Fibroblast of pulmonary artery (primary cell): ENCODE data around the gene F3.

Experiments
- DNase-seq: peaks from one replicate; pipeline ENCODE4 v3.0.0-alpha.2; 2010; ENCODE audit warnings: low read depth
- H3K4me3 ChIP-seq: replicated peaks from 2 replicates; pipeline ENCODE4 v1.5.1; 2011; ENCODE audit warnings: low read depth, mild to moderate bottlenecking, control low read depth, low read length, moderate library complexity
- CTCF ChIP-seq: IDR thresholded peaks from 2 replicates; pipeline ENCODE4 v1.5.1; 2011; ENCODE audit warnings: mild to moderate bottlenecking, control low read depth, low read length, inconsistent platforms; ENCODE audit errors: missing control alignments

The F3 gene

GRCh38 chr1:94535879-94536278 lies 5.7 kb downstream of the F3 start:
- no peak for TF ChIP-seq CTCF
- H3K4me3 ChIP-seq = no peak overlapping the region
- peak; percentile 63 for DNase-seq

GRCh38 chr1:94535095-94535494 lies 6.5 kb downstream of the F3 start:
- TF ChIP-seq CTCF = no peak
- no peak overlapping the region for H3K4me3 ChIP-seq

GRCh38 chr1:94532077-94532476 lies 9.5 kb downstream of the F3 start:
- DNase-seq = no peak
- peak; percentile 6 for TF ChIP-seq CTCF

More at GRCh38 chr1:94535095-94535494, 6.5 kb downstream of the F3 start:
- DNase-seq = no peak

DNA sequence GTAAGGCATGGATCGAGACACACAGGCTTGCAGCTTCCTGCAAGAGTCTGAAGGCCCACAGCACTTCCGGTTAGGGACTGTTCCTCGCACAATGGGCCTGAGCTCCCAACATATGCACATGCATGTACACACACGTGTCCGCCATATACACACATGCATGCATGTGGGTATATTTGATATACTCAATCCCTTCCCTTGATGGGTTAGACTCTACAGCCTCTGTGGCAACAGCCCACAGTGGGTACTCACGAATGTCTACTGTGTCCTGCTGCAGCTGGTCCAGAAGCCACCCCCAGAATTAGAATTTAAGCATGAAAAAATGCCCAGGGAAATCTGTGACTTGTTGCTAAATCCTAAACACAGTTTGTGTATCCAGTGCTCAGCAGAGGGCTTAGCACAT lies 9.9 kb downstream of the F3 start:
- no peak overlapping the region for H3K4me3 ChIP-seq
- TF ChIP-seq CTCF = no peak
- DNase-seq = no peak

More at GRCh38 chr1:94532077-94532476, 9.5 kb downstream of the F3 start:
- H3K4me3 ChIP-seq = no peak overlapping the region

DNA sequence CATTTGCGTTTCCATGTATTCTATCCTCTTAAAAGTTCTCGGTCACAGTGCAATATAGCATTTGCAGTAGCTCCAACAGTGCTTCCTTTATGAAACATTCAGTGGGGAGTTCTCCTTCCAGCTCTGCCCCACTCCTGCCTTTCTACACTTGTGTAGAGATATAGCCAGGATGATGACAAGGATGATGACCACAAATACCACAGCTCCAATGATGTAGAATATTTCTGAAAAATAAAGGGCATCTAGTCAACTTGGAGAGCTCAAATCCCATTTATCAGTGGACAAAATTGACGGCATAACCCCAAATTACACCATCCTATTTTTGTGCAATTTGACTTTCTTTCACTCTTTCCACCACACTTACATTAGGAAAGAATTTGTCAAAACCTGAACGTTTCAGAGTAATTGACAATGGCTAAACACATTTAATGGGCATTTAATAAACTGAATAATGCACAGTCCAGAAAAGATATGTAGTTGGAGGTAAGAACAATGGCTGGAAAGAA lies 11.1 kb downstream of the F3 start:
- TF ChIP-seq CTCF = no peak
- no peak for DNase-seq
- H3K4me3 ChIP-seq = no peak overlapping the region

DNA sequence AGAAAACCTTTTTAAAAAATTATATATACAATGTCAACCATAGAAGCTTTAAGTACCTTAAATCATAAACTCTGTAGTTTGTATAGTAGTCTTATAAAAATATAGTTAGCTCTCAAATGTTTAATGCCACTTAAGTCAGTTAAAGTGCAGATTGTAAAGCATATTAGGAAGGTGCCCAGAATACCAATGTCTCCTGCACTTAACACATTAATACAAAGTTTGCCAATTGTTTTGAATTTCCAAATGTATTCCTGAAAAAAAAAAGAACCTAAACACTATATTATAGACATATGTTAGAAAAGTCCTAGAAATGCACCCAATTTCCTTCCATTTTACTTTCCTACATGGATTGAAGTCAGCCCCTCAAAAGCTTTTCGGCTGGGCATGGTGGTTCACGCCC lies 12.1 kb downstream of the F3 start:
- TF ChIP-seq CTCF = no peak
- no peak overlapping the region for H3K4me3 ChIP-seq

GRCh38 chr1:94528826-94529225 lies 12.7 kb downstream of the F3 start:
- H3K4me3 ChIP-seq = no peak overlapping the region
- no peak for TF ChIP-seq CTCF
- DNase-seq = no peak

More for the DNA sequence above, 12.1 kb downstream of the F3 start:
- no peak for DNase-seq
